ENCODE data around the gene MCHR1. TPM values are rescaled to one million over a fixed set of nuclear protein-coding genes. Genes with fewer than 3 reads are reported as not detected.
"Not testable (repeated sequence)": the region's sequence is repeated elsewhere in the genome, so short reads cannot be mapped to it uniquely, and the experiment has no call there.

Gene MCHR1
- total RNA-seq, 2 experiments from 2014 or later = not detected

- CTCF ChIA-PET = interaction anchor here (0.9 to 3.1 kb wide), 4 partner anchors 15 to 382 kb away, joined by 3 to 28 read pairs (median 5); no protein-coding TSS in a partner anchor
- Mint-ChIP-seq H3K27me3 (peaks cover 11% of the 10 kb centered on the region), H3K4me1 (peaks cover 22% of the 10 kb centered on the region), H3K36me3 (no peaks in the 10 kb centered on the region), H3K9me3 (ENCODE audit: low read depth) (no peaks in the 10 kb centered on the region), H3K27ac (no peak overlapping the region), H3K4me3 (no peak overlapping the region)
- no peak for DNase-seq
- no peak for ATAC-seq
Measured at GRCh38 chr22:40712311-40712710, 33.0 kb downstream of the MCHR1 start.

- Mint-ChIP-seq H3K27ac (no peak overlapping the region), H3K27me3 (peaks cover 13% of the 10 kb centered on the region), H3K4me3 (no peak overlapping the region), H3K4me1 (peaks cover 32% of the 10 kb centered on the region), H3K36me3 (no peaks in the 10 kb centered on the region), H3K9me3 (ENCODE audit: low read depth) (no peaks in the 10 kb centered on the region)
- DNase-seq (no peak), ATAC-seq (no peak)
- CTCF ChIA-PET = interaction anchor here (0.8 to 2.7 kb wide), 3 partner anchors 12 to 31 kb away, joined by 3 to 16 read pairs (median 3); no protein-coding TSS in a partner anchor
Measured at GRCh38 chr22:40714499-40715337, 35.4 kb downstream of the MCHR1 start.

- CTCF ChIA-PET = interaction anchor here (0.6 to 2.7 kb wide), 3 partner anchors 13 to 306 kb away, joined by 3 to 16 read pairs (median 3); no protein-coding TSS in a partner anchor
- ATAC-seq (no peak), DNase-seq (no peak)
- Mint-ChIP-seq H3K4me3 (no peak overlapping the region), H3K4me1 (peaks cover 24% of the 10 kb centered on the region), H3K27ac (no peak overlapping the region), H3K27me3 (peaks cover 13% of the 10 kb centered on the region), H3K9me3 (ENCODE audit: low read depth) (no peaks in the 10 kb centered on the region), H3K36me3 (no peaks in the 10 kb centered on the region)
Measured at GRCh38 chr22:40716116-40716515, 36.8 kb downstream of the MCHR1 start.

- not testable (repeated sequence) for H3K36me3 Mint-ChIP-seq; H3K9me3 Mint-ChIP-seq (ENCODE audit: low read depth); DNase-seq; H3K27ac Mint-ChIP-seq; H3K4me3 Mint-ChIP-seq; ATAC-seq
- CTCF ChIA-PET = interaction anchor here (0.9 to 1.4 kb wide), 4 partner anchors 9 to 35 kb away, joined by 3 to 5 read pairs (median 4); no protein-coding TSS in a partner anchor
- H3K27me3 Mint-ChIP-seq = peaks cover 10% of the 10 kb centered on the region
- H3K4me1 Mint-ChIP-seq = peaks cover 21% of the 10 kb centered on the region
Measured at GRCh38 chr22:40717657-40718056, 38.4 kb downstream of the MCHR1 start.

GRCh38 chr22:40718250-40719204 is 39.2 kb downstream of the MCHR1 start:
- peaks cover under 1% of the 10 kb centered on the region for H3K36me3 Mint-ChIP-seq
- CTCF ChIA-PET = interaction anchor here (0.9 to 1.4 kb wide), 3 partner anchors 8 to 36 kb away, joined by 3 to 5 read pairs (median 5); no protein-coding TSS in a partner anchor
- no peak overlapping the region for H3K4me3 Mint-ChIP-seq
- peaks cover 21% of the 10 kb centered on the region for H3K4me1 Mint-ChIP-seq
- DNase-seq (no peak), ATAC-seq (peak; percentile 30)
- peaks cover 10% of the 10 kb centered on the region for H3K27me3 Mint-ChIP-seq
- no peaks in the 10 kb centered on the region for H3K9me3 Mint-ChIP-seq (ENCODE audit: low read depth)
- H3K27ac Mint-ChIP-seq = peak overlapping the region; percentile 65

- CTCF ChIA-PET = interaction anchor here (0.7 kb wide), 1 partner anchor 32 kb away, joined by 3 read pairs; no protein-coding TSS in a partner anchor
- Mint-ChIP-seq H3K9me3 (ENCODE audit: low read depth) (no peaks in the 10 kb centered on the region), H3K27me3 (peaks cover 8% of the 10 kb centered on the region), H3K36me3 (peaks cover 1% of the 10 kb centered on the region), H3K27ac (no peak overlapping the region), H3K4me3 (no peak overlapping the region), H3K4me1 (peaks cover 20% of the 10 kb centered on the region)
- DNase-seq (no peak), ATAC-seq (no peak)
Measured at GRCh38 chr22:40719599-40719998, 40.3 kb downstream of the MCHR1 start.

- CTCF ChIA-PET = interaction anchor here (0.7 kb wide), 1 partner anchor 33 kb away, joined by 3 read pairs; no protein-coding TSS in a partner anchor
- not testable (repeated sequence) for H3K27ac Mint-ChIP-seq; DNase-seq; ATAC-seq; H3K27me3 Mint-ChIP-seq; H3K9me3 Mint-ChIP-seq (ENCODE audit: low read depth); H3K36me3 Mint-ChIP-seq; H3K4me3 Mint-ChIP-seq
- H3K4me1 Mint-ChIP-seq = peaks cover 15% of the 10 kb centered on the region
Measured at GRCh38 chr22:40720156-40720537, 40.9 kb downstream of the MCHR1 start.

- no peak overlapping the region for H3K27ac Mint-ChIP-seq
- H3K4me3 Mint-ChIP-seq = no peak overlapping the region
- H3K36me3 Mint-ChIP-seq = peaks cover 1% of the 10 kb centered on the region
- DNase-seq = no peak
- CTCF ChIA-PET = interaction anchor here (1.5 kb wide), 1 partner anchor 7 kb away, joined by 4 read pairs; no protein-coding TSS in a partner anchor
- peaks cover 2% of the 10 kb centered on the region for H3K27me3 Mint-ChIP-seq
- no peak for ATAC-seq
- peaks cover 15% of the 10 kb centered on the region for H3K4me1 Mint-ChIP-seq
- no peaks in the 10 kb centered on the region for H3K9me3 Mint-ChIP-seq (ENCODE audit: low read depth)
Measured at GRCh38 chr22:40720538-40721256, 41.4 kb downstream of the MCHR1 start.

- CTCF ChIA-PET = interaction anchor here (1.5 kb wide), 1 partner anchor 8 kb away, joined by 4 read pairs; no protein-coding TSS in a partner anchor
- H3K4me1 Mint-ChIP-seq = peaks cover 15% of the 10 kb centered on the region
- H3K27ac Mint-ChIP-seq = no peak overlapping the region
Measured at GRCh38 chr22:40721266-40721665, 42.0 kb downstream of the MCHR1 start.

GRCh38 chr22:40723396-40723933 is 44.2 kb downstream of the MCHR1 start:
- Mint-ChIP-seq H3K9me3 (ENCODE audit: low read depth) (no peaks in the 10 kb centered on the region), H3K27ac (no peak overlapping the region), H3K36me3 (peaks cover 4% of the 10 kb centered on the region), H3K27me3 (peaks cover 2% of the 10 kb centered on the region), H3K4me1 (peaks cover 26% of the 10 kb centered on the region), H3K4me3 (no peak overlapping the region)
- CTCF ChIA-PET = no interaction called here
- DNase-seq (no peak), ATAC-seq (no peak)

More at GRCh38 chr22:40721266-40721665, 42.0 kb downstream of the MCHR1 start:
- no peak for DNase-seq
- H3K36me3 Mint-ChIP-seq = peaks cover 1% of the 10 kb centered on the region
- H3K9me3 Mint-ChIP-seq (ENCODE audit: low read depth) = no peaks in the 10 kb centered on the region
- no peak overlapping the region for H3K4me3 Mint-ChIP-seq
- peaks cover 2% of the 10 kb centered on the region for H3K27me3 Mint-ChIP-seq
- ATAC-seq = no peak

- no peaks in the 10 kb centered on the region for H3K9me3 Mint-ChIP-seq (ENCODE audit: low read depth)
- CTCF ChIA-PET = interaction anchor here (0.7 to 1.5 kb wide), 9 partner anchors 9 to 1220 kb away, joined by 3 to 6 read pairs (median 4); partner anchors contain the start of gene ST13
- ATAC-seq = peak; percentile 87
- no peak for DNase-seq
- H3K27ac Mint-ChIP-seq = peak overlapping the region; percentile 82
- H3K27me3 Mint-ChIP-seq = no peaks in the 10 kb centered on the region
- peak overlapping the region; percentile 38 for H3K4me3 Mint-ChIP-seq
- peaks cover 31% of the 10 kb centered on the region for H3K4me1 Mint-ChIP-seq
- H3K36me3 Mint-ChIP-seq = peaks cover 7% of the 10 kb centered on the region
Measured at GRCh38 chr22:40726514-40726913, 47.2 kb downstream of the MCHR1 start.

Data from activated CD8-positive, alpha-beta memory T cell treated with anti-CD3 and anti-CD28 coated beads, Interleukin-2, amount 10 ng/mL, durations not matched to agents 7 days and 5 days (primary cell).